Loucy (cell line): Measurements from ENCODE around the gene ADCY10.

Source experiments
- H2AFZ ChIP-seq: fragments of 200-600 bp; sonication (generic); 2 replicates; pipeline ENCODE4 v1.6.0; 2016; ENCODE audit warnings: antibody characterized with exemption, mild to moderate bottlenecking, low read length, moderate library complexity
- H3F3A ChIP-seq: fragments of 200-600 bp; 2 replicates; pipeline ENCODE4 v1.6.0; 2016; ENCODE audit warnings: antibody characterized with exemption, low read depth, mild to moderate bottlenecking
- H3K27me3 ChIP-seq: fragments of 200-600 bp; sonication (generic); 2 replicates; pipeline ENCODE4 v1.6.1; 2014; ENCODE audit warnings: low read length, mild to moderate bottlenecking; ENCODE audit not compliant: insufficient read depth, poor library complexity, severe bottlenecking
- H3K36me3 ChIP-seq: fragments of 200-600 bp; sonication (generic); 2 replicates; pipeline ENCODE4 v1.6.1; 2016; ENCODE audit warnings: low read length; ENCODE audit not compliant: insufficient read depth
- H3K4me1 ChIP-seq: fragments of 200-600 bp; sonication (generic); 2 replicates; pipeline ENCODE4 v1.5.1; 2014; ENCODE audit warnings: low read length, mild to moderate bottlenecking; ENCODE audit not compliant: insufficient read depth, poor library complexity, severe bottlenecking
- H3K4me2 ChIP-seq: fragments of 200-600 bp; sonication (generic); 2 replicates; pipeline ENCODE4 v1.6.0; 2014; ENCODE audit warnings: antibody characterized with exemption, low read length, low read depth, mild to moderate bottlenecking; ENCODE audit not compliant: poor library complexity, severe bottlenecking
- H3K4me3 ChIP-seq: fragments of 200-600 bp; sonication (generic); 2 replicates; pipeline ENCODE4 v1.5.1; 2014; ENCODE audit warnings: low read length, mild to moderate bottlenecking, mixed read lengths; ENCODE audit not compliant: poor library complexity, severe bottlenecking
- H3K79me2 ChIP-seq: fragments of 200-600 bp; sonication (generic); 2 replicates; pipeline ENCODE4 v1.6.1; 2014; ENCODE audit warnings: low read length; ENCODE audit not compliant: insufficient read depth
- H3K9ac ChIP-seq: fragments of 200-600 bp; sonication (generic); 2 replicates; pipeline ENCODE4 v1.6.0; 2014; ENCODE audit warnings: mild to moderate bottlenecking, low read depth, low read length, moderate library complexity; ENCODE audit not compliant: poor library complexity, severe bottlenecking
- H3K9me2 ChIP-seq: fragments of 200-600 bp; sonication (generic); replicated peaks from 2 replicates; pipeline ENCODE4 v1.6.1; 2016; ENCODE audit warnings: low read depth, low read length, mixed read lengths
- H3K9me3 ChIP-seq: fragments of 200-600 bp; sonication (generic); 2 replicates; pipeline ENCODE4 v1.6.1; 2014; ENCODE audit warnings: mild to moderate bottlenecking, antibody characterized with exemption, low read length, low read depth; ENCODE audit not compliant: insufficient read depth
- H4K20me1 ChIP-seq: fragments of 200-600 bp; sonication (generic); 2 replicates; pipeline ENCODE4 v1.6.0; 2014; ENCODE audit warnings: antibody characterized with exemption, low read length, mild to moderate bottlenecking; ENCODE audit not compliant: insufficient read depth, poor library complexity, severe bottlenecking
- CTCF ChIP-seq: fragments of 200-600 bp; sonication (generic); conservative IDR thresholded peaks from 2 replicates; pipeline ENCODE4 v1.5.1; 2014; ENCODE audit warnings: mild to moderate bottlenecking, antibody characterized with exemption, low read length
- EZH2phosphoT487 ChIP-seq: fragments of 200-600 bp; IDR thresholded peaks from 2 replicates; pipeline ENCODE4 v1.6.1; 2018; ENCODE audit warnings: antibody characterized with exemption, mild to moderate bottlenecking, moderate library complexity, borderline replicate concordance

ADCY10 gene

GRCh38 chr1:167861664-167862381 lies 52.1 kb downstream of the ADCY10 start:
- Histone ChIP-seq H3K4me1 (no peaks in the 10 kb centered on the region), H3F3A (no peaks in the 10 kb centered on the region), H2AFZ (no peak overlapping the region), H3K79me2 (no peaks in the 10 kb centered on the region), H3K27me3 (no peaks in the 10 kb centered on the region), H3K9me2 (no peaks in the 10 kb centered on the region), H4K20me1 (no peaks in the 10 kb centered on the region), H3K36me3 (no peaks in the 10 kb centered on the region), H3K9me3 (no peaks in the 10 kb centered on the region), H3K4me3 (no peak overlapping the region), H3K4me2 (no peak overlapping the region), H3K9ac (no peak overlapping the region)
- TF ChIP-seq CTCF, result no peak
- TF ChIP-seq EZH2phosphoT487, result no peak

- Histone ChIP-seq H3K79me2 (no peaks in the 10 kb centered on the region), H3K4me1 (no peaks in the 10 kb centered on the region), H3K36me3 (no peaks in the 10 kb centered on the region), H3K9me2 (no peaks in the 10 kb centered on the region), H4K20me1 (no peaks in the 10 kb centered on the region), H3F3A (no peaks in the 10 kb centered on the region), H3K4me2 (no peak overlapping the region), H2AFZ (no peak overlapping the region), H3K9ac (no peak overlapping the region), H3K9me3 (no peaks in the 10 kb centered on the region), H3K4me3 (no peak overlapping the region), H3K27me3 (no peaks in the 10 kb centered on the region)
- no peak for TF ChIP-seq CTCF
- no peak for TF ChIP-seq EZH2phosphoT487
Measured at GRCh38 chr1:167860231-167860923, 53.6 kb downstream of the ADCY10 start.

- no peaks in the 10 kb centered on the region for H3K9me2 ChIP-seq
- no peaks in the 10 kb centered on the region for H3K79me2 ChIP-seq
- H3K4me1 ChIP-seq, result no peaks in the 10 kb centered on the region
- H3K4me3 ChIP-seq, result no peak overlapping the region
- H3K27me3 ChIP-seq, result no peaks in the 10 kb centered on the region
- TF ChIP-seq EZH2phosphoT487 (no peak), CTCF (no peak)
- no peak overlapping the region for H3K9ac ChIP-seq
- H2AFZ ChIP-seq, result no peak overlapping the region
- H3K4me2 ChIP-seq, result no peak overlapping the region
- H3K9me3 ChIP-seq, result no peaks in the 10 kb centered on the region
- H3K36me3 ChIP-seq, result no peaks in the 10 kb centered on the region
- no peaks in the 10 kb centered on the region for H3F3A ChIP-seq
- H4K20me1 ChIP-seq, result no peaks in the 10 kb centered on the region
Measured at GRCh38 chr1:167856711-167857418, 57.1 kb downstream of the ADCY10 start.
